SH-SY5Y (cell line): ENCODE data around the gene CLEC3A.

ENCODE experiments used
- GATA2 ChIP-seq: IDR thresholded peaks from 2 replicates; pipeline ENCODE4 v1.6.1; 2011; ENCODE audit warnings: mild to moderate bottlenecking, low read depth, low read length
- GATA3 ChIP-seq: IDR thresholded peaks from 2 replicates; pipeline ENCODE4 v1.6.1; 2011; ENCODE audit warnings: low read depth, mild to moderate bottlenecking, low read length, moderate library complexity

DNA sequence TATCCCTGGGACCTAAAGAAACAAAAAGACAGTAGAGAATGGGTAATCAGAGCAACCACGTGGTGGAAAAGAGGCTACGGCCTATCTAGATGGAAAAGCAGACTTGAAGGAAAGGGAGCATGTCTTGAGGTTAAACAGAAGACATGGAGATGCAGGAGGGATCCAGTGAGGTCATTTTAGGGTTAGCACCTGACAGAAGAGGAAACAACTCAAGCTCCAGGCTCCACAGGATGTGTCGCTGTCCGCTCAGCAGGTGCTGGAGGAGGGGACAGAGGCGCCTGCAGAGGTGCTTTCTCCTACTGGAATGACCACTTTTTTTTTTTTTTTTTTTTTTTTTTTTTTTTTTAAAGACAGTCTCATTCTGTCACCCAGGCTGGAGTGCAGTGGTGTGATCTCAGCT is 47.5 kb upstream of the CLEC3A start:
- no peak for TF ChIP-seq GATA2
- no peak for TF ChIP-seq GATA3
